Smooth muscle cell (in vitro differentiated cells): ENCODE results near the gene PRICKLE4. TPM values are rescaled to one million over a fixed set of nuclear protein-coding genes. Genes with fewer than 3 reads are reported as not detected.

Experiments
- DNase-seq: peaks from one replicate; lab custom pipeline; 2025; ENCODE audit not compliant: unreplicated experiment; lab: John Stamatoyannopoulos, UW
- H2AFZ ChIP-seq: fragments of 200-600 bp; sonication (generic); 2 replicates; pipeline ENCODE4 v1.6.0; 2016; ENCODE audit warnings: antibody characterized with exemption, low read depth, mild to moderate bottlenecking
- H3F3A ChIP-seq: fragments of 200-600 bp; sonication (generic); 2 replicates; pipeline ENCODE4 v1.6.0; 2017; ENCODE audit warnings: antibody characterized with exemption, low read depth
- H3K27ac ChIP-seq: fragments of 200-600 bp; sonication (generic); 2 replicates; pipeline ENCODE4 v1.5.1; 2016; ENCODE audit warnings: low read depth, mild to moderate bottlenecking
- H3K27me3 ChIP-seq: fragments of 200-600 bp; sonication (generic); 2 replicates; pipeline ENCODE4 v1.6.1; 2016; ENCODE audit warnings: low read depth, mild to moderate bottlenecking
- H3K36me3 ChIP-seq: fragments of 200-600 bp; sonication (generic); 2 replicates; pipeline ENCODE4 v1.5.1; 2016; ENCODE audit warnings: low read depth
- H3K4me1 ChIP-seq: fragments of 200-600 bp; sonication (generic); 2 replicates; pipeline ENCODE4 v1.5.1; 2016; ENCODE audit warnings: low read depth
- H3K4me2 ChIP-seq: fragments of 200-600 bp; sonication (generic); 2 replicates; pipeline ENCODE4 v1.6.0; 2016; ENCODE audit warnings: mild to moderate bottlenecking
- H3K4me3 ChIP-seq: fragments of 200-600 bp; sonication (generic); 2 replicates; pipeline ENCODE4 v1.5.1; 2016; ENCODE audit warnings: mild to moderate bottlenecking
- H3K79me2 ChIP-seq: fragments of 200-600 bp; sonication (generic); 2 replicates; pipeline ENCODE4 v1.6.0; 2016; ENCODE audit warnings: low read depth, mild to moderate bottlenecking
- H3K9ac ChIP-seq: fragments of 200-600 bp; sonication (generic); 2 replicates; pipeline ENCODE4 v1.6.0; 2016; ENCODE audit warnings: low read depth
- H3K9me3 ChIP-seq: fragments of 200-600 bp; sonication (generic); replicated peaks from 2 replicates; pipeline ENCODE4 v1.5.1; 2016; ENCODE audit warnings: low read depth
- H4K20me1 ChIP-seq: fragments of 200-600 bp; sonication (generic); 2 replicates; pipeline ENCODE4 v1.6.0; 2016; ENCODE audit warnings: low read depth
- WGBS: methylation state at CpG from one replicate; pipeline ENCODE4 v1.1.7; 2016; ENCODE audit warnings: low lambda C conversion rate; 5-methylcytosine and 5-hydroxymethylcytosine counted together
- polyA plus RNA-seq: library from polyadenylated mRNA; unstranded; fragments of >200 nt; fragmentation: Nextera tagmentation; extraction: Ambion mirVana; gene quantifications from 2 replicates; pipeline ENCODE4 v1.2.1, GENCODE V29; 2016
- total RNA-seq: library from RNA; depleted of rRNA; stranded (reverse); fragments of >200 nt; gene quantifications from 2 replicates; pipeline ENCODE4 v1.2.3, GENCODE V29; 2014
- TF ChIP-seq, protein P1 (sequence below): fragments of 200-600 bp; sonication (generic); IDR thresholded peaks from 2 replicates; pipeline ENCODE4 v1.5.1; 2017; ENCODE audit warnings: borderline replicate concordance, mild to moderate bottlenecking, antibody characterized with exemption; ENCODE audit not compliant: insufficient read depth, poor library complexity, severe bottlenecking

Gene PRICKLE4
- total and polyA plus RNA-seq, 2 experiments from 2014 or later, result 2.0 TPM; not detected in 1

DNA sequence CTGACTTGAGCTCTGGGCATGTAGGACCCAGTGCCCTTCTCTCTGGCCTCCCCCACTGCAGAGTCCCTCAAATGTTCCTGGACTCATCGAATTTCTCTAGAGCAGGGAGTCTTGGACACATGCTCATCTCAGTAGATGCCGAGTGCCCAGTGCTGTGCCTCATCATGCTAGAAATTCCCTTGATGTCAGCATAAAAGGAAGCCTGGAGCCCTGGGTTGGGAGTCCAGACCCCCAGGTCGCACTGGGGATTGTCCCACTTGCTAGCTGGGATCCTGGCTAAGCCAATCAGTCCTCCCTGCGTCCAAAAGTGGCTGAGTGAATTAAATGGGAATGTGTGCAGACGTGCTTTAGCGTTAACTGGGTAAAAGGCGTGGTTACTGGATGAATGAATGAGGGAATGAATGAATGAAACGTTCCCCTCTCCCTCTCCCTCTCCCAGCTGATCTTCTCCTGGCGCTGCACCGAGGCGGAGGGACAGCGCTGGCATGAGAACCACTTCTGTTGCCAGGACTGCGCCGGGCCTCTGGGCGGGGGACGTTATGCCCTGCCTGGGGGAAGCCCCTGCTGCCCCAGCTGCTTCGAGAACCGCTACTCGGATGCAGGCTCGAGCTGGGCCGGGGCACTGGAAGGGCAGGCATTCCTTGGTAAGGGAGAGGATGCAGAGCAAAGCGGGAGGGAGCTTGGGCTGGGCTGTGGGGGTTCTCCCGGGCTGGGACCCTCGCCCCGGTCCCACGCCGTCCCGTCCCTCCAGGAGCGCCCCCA is 5.3 kb downstream of the PRICKLE4 start:
- Histone ChIP-seq H3F3A (peaks cover 21% of the 10 kb centered on the region), H3K9ac (no peak overlapping the region), H3K4me2 (peak overlapping the region; percentile 94), H4K20me1 (no peaks in the 10 kb centered on the region), H3K9me3 (no peaks in the 10 kb centered on the region), H3K79me2 (peaks cover 16% of the 10 kb centered on the region), H3K36me3 (peaks cover 5% of the 10 kb centered on the region), H3K4me1 (peaks cover 14% of the 10 kb centered on the region), H3K4me3 (peak overlapping the region; percentile 97), H3K27ac (no peak overlapping the region), H3K27me3 (no peaks in the 10 kb centered on the region), H2AFZ (peak overlapping the region; percentile 73)
- TF ChIP-seq, protein P1, sequence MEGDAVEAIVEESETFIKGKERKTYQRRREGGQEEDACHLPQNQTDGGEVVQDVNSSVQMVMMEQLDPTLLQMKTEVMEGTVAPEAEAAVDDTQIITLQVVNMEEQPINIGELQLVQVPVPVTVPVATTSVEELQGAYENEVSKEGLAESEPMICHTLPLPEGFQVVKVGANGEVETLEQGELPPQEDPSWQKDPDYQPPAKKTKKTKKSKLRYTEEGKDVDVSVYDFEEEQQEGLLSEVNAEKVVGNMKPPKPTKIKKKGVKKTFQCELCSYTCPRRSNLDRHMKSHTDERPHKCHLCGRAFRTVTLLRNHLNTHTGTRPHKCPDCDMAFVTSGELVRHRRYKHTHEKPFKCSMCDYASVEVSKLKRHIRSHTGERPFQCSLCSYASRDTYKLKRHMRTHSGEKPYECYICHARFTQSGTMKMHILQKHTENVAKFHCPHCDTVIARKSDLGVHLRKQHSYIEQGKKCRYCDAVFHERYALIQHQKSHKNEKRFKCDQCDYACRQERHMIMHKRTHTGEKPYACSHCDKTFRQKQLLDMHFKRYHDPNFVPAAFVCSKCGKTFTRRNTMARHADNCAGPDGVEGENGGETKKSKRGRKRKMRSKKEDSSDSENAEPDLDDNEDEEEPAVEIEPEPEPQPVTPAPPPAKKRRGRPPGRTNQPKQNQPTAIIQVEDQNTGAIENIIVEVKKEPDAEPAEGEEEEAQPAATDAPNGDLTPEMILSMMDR, result no peak
- DNase-seq, result no peak
- WGBS, result 37% methylated on average over 22 of the region's 29 CpGs

DNA sequence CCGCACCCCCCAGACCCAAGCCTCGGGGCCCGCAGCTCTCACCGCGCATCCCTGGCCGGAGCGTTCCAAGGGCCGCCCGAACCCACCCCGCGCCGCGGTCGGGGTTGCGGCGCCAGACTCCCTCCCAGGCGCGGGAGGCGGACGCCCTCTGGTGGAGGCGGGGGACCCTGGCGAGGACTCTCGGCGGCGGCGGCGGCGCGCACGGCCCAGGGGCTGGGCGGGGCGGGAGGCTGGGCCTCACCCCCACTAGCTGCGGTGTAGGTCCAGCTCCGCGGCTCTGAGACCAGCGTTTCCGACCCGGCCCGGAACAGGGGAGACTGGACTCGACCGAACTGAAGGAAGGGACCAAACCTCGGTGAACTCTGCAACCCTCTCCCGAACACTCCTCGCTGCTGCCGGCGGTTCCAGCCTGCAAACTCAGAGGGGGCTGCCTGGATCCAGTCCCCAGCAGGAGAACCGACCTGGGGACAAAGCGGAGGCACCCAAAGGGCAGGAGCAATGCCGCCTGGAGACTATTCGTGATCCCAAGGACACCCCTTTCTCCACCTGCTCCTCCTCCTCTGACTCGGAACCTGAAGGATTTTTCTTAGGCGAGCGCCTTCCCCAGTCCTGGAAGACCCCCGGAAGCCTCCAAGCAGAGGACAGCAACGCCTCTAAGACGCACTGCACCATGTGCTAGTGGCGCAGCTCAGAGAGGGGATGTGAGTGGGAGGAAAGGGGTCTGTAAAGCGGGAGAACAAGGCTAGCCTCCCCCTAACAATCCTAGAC is 6.1 kb downstream of the PRICKLE4 start:
- Histone ChIP-seq H3K4me2 (peak overlapping the region; percentile 94), H2AFZ (peak overlapping the region; percentile 73), H3F3A (peaks cover 21% of the 10 kb centered on the region), H3K79me2 (peaks cover 16% of the 10 kb centered on the region), H3K9ac (peak overlapping the region; percentile 98), H3K36me3 (peaks cover 5% of the 10 kb centered on the region), H3K27me3 (no peaks in the 10 kb centered on the region), H3K4me3 (peak overlapping the region; percentile 97), H3K27ac (peak overlapping the region; percentile 91), H4K20me1 (no peaks in the 10 kb centered on the region), H3K9me3 (no peaks in the 10 kb centered on the region), H3K4me1 (peaks cover 7% of the 10 kb centered on the region)
- TF ChIP-seq, protein P1, result peak; percentile 84
- under 1% methylated on average over 51 of the region's 58 CpGs for WGBS
- peak; percentile 79 for DNase-seq

DNA sequence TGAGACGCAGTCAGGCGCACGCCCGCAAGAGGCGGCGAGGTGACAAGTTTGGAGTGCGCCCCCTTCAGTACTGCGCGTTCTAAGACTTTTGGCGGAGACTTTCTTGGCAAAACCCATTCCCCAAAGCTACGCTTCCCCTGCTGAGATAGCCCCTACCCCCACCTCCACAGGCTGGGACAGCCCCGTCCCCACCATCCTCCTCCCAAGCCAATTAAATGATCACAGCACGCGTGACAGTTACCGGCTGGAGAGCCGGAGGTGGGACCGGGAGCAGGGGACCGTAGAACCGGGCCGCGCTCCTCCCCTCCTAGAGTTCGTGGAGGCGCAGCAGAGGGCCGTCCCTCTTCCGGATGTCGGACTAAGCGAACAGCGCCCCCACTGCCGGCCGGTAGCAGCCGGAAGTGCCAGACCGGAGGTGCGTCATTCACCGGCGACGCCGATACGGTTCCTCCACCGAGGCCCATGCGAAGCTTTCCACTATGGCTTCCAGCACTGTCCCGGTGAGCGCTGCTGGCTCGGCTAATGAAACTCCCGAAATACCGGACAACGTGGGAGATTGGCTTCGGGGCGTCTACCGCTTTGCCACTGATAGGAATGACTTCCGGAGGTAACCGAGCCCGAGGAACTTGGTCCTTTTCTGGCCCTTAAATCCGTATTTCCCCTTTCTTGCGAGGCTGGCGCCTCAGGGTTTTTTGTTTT is 6.8 kb downstream of the PRICKLE4 start, which contains the start of gene TOMM6:
Gene TOMM6, plus strand, starts transcription at position 476 of the 699 bp plus-strand sequence. Its CDS starts 4 bp downstream, at position 480.
- peak within 1 kb of the TSS; percentile 98 for H3K9ac ChIP-seq
- TF ChIP-seq, protein P1, result peak; percentile 79
- peaks cover 5% of the 10 kb centered on the region for H3K36me3 ChIP-seq
- H3K27me3 ChIP-seq, result no peaks in the 10 kb centered on the region
- H3F3A ChIP-seq, result peaks cover 21% of the 10 kb centered on the region
- H3K4me2 ChIP-seq, result peak within 1 kb of the TSS; percentile 94
- 1% methylated on average over 53 of the region's 55 CpGs for WGBS
- H4K20me1 ChIP-seq, result no peaks in the 10 kb centered on the region
- H3K4me1 ChIP-seq, result peaks cover 7% of the 10 kb centered on the region
- peak; percentile 94 for DNase-seq
- H3K9me3 ChIP-seq, result no peaks in the 10 kb centered on the region
- H2AFZ ChIP-seq, result peak within 1 kb of the TSS; percentile 76
- peaks cover 16% of the 10 kb centered on the region for H3K79me2 ChIP-seq
- H3K27ac ChIP-seq, result peak within 1 kb of the TSS; percentile 91
- peak within 1 kb of the TSS; percentile 97 for H3K4me3 ChIP-seq
